ENCODE measurements around the gene TREH.

DNA sequence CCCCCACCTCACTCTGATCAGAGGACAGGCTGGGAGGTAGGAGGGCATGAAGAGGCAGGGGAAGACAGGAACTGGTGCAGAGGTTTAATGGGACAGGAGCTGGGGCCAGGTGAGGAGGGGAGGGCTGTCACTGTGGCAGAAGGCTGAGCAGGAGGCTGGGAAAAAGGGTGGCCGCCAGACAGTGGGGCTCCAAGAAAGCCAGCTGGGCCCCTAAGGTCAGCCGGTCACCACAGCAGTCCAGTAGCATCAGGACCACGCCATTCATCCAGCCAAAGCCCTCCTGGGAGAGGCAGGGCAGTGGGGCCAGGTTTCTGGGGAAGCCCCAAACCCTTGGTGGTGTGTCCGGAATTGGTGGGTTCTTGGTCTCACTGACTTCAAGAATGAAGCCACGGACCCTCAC is 8.5 kb upstream of the TREH start:
- TF ChIP-seq, protein P1, sequence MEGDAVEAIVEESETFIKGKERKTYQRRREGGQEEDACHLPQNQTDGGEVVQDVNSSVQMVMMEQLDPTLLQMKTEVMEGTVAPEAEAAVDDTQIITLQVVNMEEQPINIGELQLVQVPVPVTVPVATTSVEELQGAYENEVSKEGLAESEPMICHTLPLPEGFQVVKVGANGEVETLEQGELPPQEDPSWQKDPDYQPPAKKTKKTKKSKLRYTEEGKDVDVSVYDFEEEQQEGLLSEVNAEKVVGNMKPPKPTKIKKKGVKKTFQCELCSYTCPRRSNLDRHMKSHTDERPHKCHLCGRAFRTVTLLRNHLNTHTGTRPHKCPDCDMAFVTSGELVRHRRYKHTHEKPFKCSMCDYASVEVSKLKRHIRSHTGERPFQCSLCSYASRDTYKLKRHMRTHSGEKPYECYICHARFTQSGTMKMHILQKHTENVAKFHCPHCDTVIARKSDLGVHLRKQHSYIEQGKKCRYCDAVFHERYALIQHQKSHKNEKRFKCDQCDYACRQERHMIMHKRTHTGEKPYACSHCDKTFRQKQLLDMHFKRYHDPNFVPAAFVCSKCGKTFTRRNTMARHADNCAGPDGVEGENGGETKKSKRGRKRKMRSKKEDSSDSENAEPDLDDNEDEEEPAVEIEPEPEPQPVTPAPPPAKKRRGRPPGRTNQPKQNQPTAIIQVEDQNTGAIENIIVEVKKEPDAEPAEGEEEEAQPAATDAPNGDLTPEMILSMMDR (conservative IDR thresholded peaks at IDR 0.05; ENCODE audit: low read length): no peak
- TF ChIP-seq EZH2phosphoT487 (IDR thresholded peaks at IDR 0.05; ENCODE audit: borderline replicate concordance, low read depth, low read length): no peak
